ENCODE data around the gene DMD. TPM values are rescaled to one million over a fixed set of nuclear protein-coding genes. Genes with fewer than 3 reads are reported as not detected.

The DMD gene
- total RNA-seq, 2 experiments from 2014 or later = 0.20 to 0.47 TPM

- H3K9me3 ChIP-seq (ENCODE audit: control insufficient read depth in 1 of 2, insufficient read depth in 1 of 2, low read length in 2 of 2) = no peaks in the 10 kb centered on the region
- no peaks in the 10 kb centered on the region for H3K36me3 Mint-ChIP-seq (ENCODE audit: low read depth)
- H3K27ac Mint-ChIP-seq = no peak overlapping the region
- TF ChIP-seq CTCF (IDR thresholded peaks at IDR 0.05) = no peak
- no peak for DNase-seq
- no peak overlapping the region for H3K27ac ChIP-seq (ENCODE audit: low read depth in 1 of 2, low read length in 2 of 2)
- H3K4me3 ChIP-seq (ENCODE audit: low read length) = no peak overlapping the region
- CTCF ChIA-PET = no interaction called here
- ATAC-seq (ENCODE audit: poor library complexity) = no peak
- H3K4me3 Mint-ChIP-seq = no peak overlapping the region
- no peaks in the 10 kb centered on the region for H3K4me1 Mint-ChIP-seq (ENCODE audit: low read depth)
- H3K4me1 ChIP-seq (ENCODE audit: insufficient read depth, low read length) = no peaks in the 10 kb centered on the region
- no peaks in the 10 kb centered on the region for H3K9me3 Mint-ChIP-seq
- intact Hi-C loops (cut with DNase I, micrococcal nuclease) = no loop called here
- no peaks in the 10 kb centered on the region for H3K27me3 Mint-ChIP-seq
- H3K36me3 ChIP-seq (ENCODE audit: insufficient read depth, low read length) = no peaks in the 10 kb centered on the region
- no peaks in the 10 kb centered on the region for H3K27me3 ChIP-seq (ENCODE audit: control insufficient read depth in 1 of 2, insufficient read depth in 2 of 2, low read length in 2 of 2)
- POLR2A ChIA-PET = no interaction called here
Measured at GRCh38 chrX:32153585-32153984, 1057.8 kb downstream of the DMD start.

- Histone ChIP-seq H3K4me3 (ENCODE audit: low read length) (no peak overlapping the region), H3K27me3 (ENCODE audit: control insufficient read depth in 1 of 2, insufficient read depth in 2 of 2, low read length in 2 of 2) (no peaks in the 10 kb centered on the region), H3K27ac (ENCODE audit: low read depth in 1 of 2, low read length in 2 of 2) (no peak overlapping the region), H3K9me3 (ENCODE audit: control insufficient read depth in 1 of 2, insufficient read depth in 1 of 2, low read length in 2 of 2) (no peaks in the 10 kb centered on the region), H3K4me1 (ENCODE audit: insufficient read depth, low read length) (no peaks in the 10 kb centered on the region), H3K36me3 (ENCODE audit: insufficient read depth, low read length) (no peaks in the 10 kb centered on the region)
- Mint-ChIP-seq H3K9me3 (no peaks in the 10 kb centered on the region), H3K4me1 (ENCODE audit: low read depth) (no peaks in the 10 kb centered on the region), H3K27ac (no peak overlapping the region), H3K4me3 (no peak overlapping the region), H3K36me3 (ENCODE audit: low read depth) (no peaks in the 10 kb centered on the region), H3K27me3 (no peaks in the 10 kb centered on the region)
- ChIA-PET POLR2A (no interaction called here), CTCF (no interaction called here)
- no peak for TF ChIP-seq CTCF (IDR thresholded peaks at IDR 0.05)
- no peak for ATAC-seq (ENCODE audit: poor library complexity)
- DNase-seq = no peak
- intact Hi-C loops (cut with DNase I, micrococcal nuclease) = no loop called here
Measured at GRCh38 chrX:32150141-32150540, 1061.2 kb downstream of the DMD start.

- H3K4me1 Mint-ChIP-seq (ENCODE audit: low read depth) = no peaks in the 10 kb centered on the region
- Histone ChIP-seq H3K27ac (ENCODE audit: low read depth in 1 of 2, low read length in 2 of 2) (no peak overlapping the region), H3K36me3 (ENCODE audit: insufficient read depth, low read length) (no peaks in the 10 kb centered on the region), H3K27me3 (ENCODE audit: control insufficient read depth in 1 of 2, insufficient read depth in 2 of 2, low read length in 2 of 2) (no peaks in the 10 kb centered on the region), H3K4me1 (ENCODE audit: insufficient read depth, low read length) (no peaks in the 10 kb centered on the region), H3K9me3 (ENCODE audit: control insufficient read depth in 1 of 2, insufficient read depth in 1 of 2, low read length in 2 of 2) (no peaks in the 10 kb centered on the region), H3K4me3 (ENCODE audit: low read length) (no peak overlapping the region)
- CTCF ChIA-PET = no interaction called here
- no peaks in the 10 kb centered on the region for H3K27me3 Mint-ChIP-seq
- no peaks in the 10 kb centered on the region for H3K9me3 Mint-ChIP-seq
- no peaks in the 10 kb centered on the region for H3K36me3 Mint-ChIP-seq (ENCODE audit: low read depth)
- TF ChIP-seq CTCF (IDR thresholded peaks at IDR 0.05) = no peak
- H3K4me3 Mint-ChIP-seq = no peak overlapping the region
- intact Hi-C loops (cut with DNase I, micrococcal nuclease) = no loop called here
- DNase-seq (no peak), ATAC-seq (ENCODE audit: poor library complexity) (no peak)
- H3K27ac Mint-ChIP-seq = no peak overlapping the region
- POLR2A ChIA-PET = no interaction called here
Measured at GRCh38 chrX:32141841-32142240, 1069.5 kb downstream of the DMD start.

Measured in CD4-positive, alpha-beta T cell (primary cell).